Camera-type eye (tissue), 1 donor: ENCODE data around the gene CXXC1. TPM values are rescaled to one million over a fixed set of nuclear protein-coding genes. Genes with fewer than 3 reads are reported as not detected.

Experiments
- total RNA-seq: library from RNA; depleted of rRNA; stranded (reverse); fragments of >200 nt; gene quantifications from one replicate; pipeline ENCODE4 v1.2.3, GENCODE V29; 2014

Gene CXXC1
- total RNA-seq = 62.3 TPM

DNA sequence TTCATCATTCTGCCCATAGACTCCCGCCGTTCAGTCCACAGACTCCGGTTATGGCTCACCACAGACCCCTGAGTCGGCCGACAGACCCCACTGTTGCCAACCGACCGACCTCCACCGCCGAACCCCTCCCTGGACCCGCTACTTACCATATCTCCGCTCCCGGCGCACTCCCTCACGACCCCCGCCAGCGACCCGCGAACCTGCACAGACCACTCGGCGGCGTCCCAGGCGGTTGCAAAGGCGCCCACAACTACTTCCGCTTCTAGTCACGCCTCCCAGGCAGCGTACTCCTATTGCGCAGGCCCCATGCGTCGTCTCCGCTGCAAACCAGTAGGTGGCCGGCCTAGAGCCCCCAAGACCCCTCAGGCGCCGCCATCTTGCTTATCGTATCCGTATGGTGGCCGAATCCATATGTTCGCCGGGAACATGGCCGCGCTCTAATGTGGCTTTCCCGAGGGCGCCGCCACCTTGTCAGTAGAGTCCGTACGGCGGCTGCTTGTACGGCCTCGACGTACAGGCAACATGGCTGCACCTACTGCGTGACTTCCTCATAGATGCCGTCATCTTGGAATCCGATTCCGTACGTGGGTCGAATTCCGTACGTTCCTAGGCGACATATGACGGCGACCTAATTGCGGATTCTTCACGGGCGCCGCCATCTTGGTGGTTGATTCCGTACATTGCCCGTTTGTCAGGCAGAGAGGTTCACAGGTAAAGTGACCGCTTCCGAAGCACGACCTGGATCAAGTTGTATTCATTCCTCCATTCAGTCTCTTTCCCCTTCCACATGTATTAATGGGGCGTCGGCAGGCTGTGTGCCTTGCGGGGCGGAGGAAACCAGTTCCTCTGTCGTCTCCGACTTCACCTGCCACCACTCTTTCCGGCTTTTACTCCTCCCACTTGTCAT lies at the start of gene CXXC1:
Gene CXXC1 (minus strand): TSS at position 252 of the 907 bp plus-strand sequence. CDS start 103 bp downstream, at position 149.

DNA sequence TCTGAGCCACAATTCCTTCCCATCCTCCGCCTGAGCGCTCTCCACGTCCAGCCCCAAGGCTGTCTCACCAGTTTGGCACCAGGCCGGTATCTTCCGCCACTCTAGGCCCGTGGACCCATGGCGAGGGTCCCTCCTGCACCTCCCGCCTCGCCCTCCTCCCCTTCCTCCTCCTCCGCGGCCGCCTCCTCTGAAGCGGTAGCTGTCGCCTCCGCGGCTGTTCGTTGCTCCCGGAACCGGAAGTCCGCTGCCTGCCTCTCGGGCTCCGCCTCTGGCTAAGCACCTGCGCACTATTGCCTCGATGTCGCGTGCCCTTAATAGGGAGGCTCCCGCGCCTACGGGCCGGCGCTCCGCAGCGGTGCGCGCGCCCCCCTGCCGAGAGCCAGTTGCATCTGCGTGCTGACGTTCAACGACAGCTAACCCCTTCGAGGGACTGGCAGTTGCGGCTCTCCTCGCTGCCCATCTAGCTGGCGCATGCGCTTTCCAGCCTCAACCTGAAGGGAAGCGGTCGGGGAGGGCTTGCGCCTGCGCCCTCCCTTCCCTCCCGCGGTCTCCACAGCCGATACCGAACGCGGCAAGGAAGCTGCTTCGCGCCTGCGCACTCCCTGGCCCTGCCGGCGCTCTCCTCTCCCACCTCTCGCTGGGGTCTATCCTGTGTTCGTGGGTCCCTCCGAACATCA lies 6.1 kb downstream of the CXXC1 start, which contains the start of gene MBD1:
Gene MBD1 (minus strand): TSS at position 229 of the 677 bp plus-strand sequence. CDS start 1,531 bp downstream, outside the sequence.

DNA sequence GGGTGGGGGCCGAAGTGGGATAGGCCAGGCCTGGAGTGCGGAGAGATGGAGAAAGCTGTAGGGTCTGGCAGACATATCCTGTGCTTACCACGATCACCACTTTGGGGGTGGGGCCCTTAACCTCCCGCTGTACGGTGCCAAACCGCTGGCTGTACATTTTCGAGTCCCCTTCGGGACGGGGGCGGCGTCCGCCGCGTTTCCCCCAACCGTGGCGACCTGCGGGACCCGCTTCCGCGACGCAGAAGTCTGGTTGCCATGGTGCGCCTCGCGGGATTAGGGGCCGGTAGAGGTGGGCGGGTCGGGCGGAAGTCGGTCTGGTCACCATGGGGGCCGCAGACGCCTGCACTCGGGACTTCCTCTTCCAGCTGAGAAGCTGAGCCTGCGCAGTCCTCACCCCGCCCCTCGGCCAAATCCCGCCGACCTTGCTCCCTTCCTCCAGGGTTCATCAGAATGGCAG lies 21.2 kb downstream of the CXXC1 start, which contains the start of gene CFAP53:
Gene CFAP53 (minus strand): TSS at position 248 of the 457 bp plus-strand sequence. CDS start 91 bp downstream, at position 157.

Other genes starting within 250 kb of the CXXC1 start
- gene MYO5B, start 92.5 kb downstream of the CXXC1 start, total RNA-seq = 56.7 TPM
- gene CFAP53, start 21.2 kb downstream of the CXXC1 start, total RNA-seq = 1.2 TPM
- gene MBD1, start 6.2 kb downstream of the CXXC1 start, total RNA-seq = 104 TPM
- gene SKA1, start 87.4 kb upstream of the CXXC1 start, total RNA-seq = 2.5 TPM